Right lung (tissue), 10 donors: ENCODE results near the gene ADAMTSL3. TPM values are rescaled to one million over a fixed set of nuclear protein-coding genes. Genes with fewer than 3 reads are reported as not detected.

Source experiments
- DNase-seq, 2 donors: peaks; one replicate each; pipeline ENCODE4 v3.0.0-alpha.2; 2013
- long read RNA-seq, 8 donors: transcript quantifications; one replicate each; lab custom pipeline, GENCODE V29; 2026
- polyA plus RNA-seq, 5 donors: library from polyadenylated mRNA; unstranded; fragments of 120-200 nt; gene quantifications; one replicate each; pipeline versions ENCODE4 v1.2.1 to v1.2.3, GENCODE V29; 2013; ENCODE audit warnings: inconsistent platforms in 1 of 5, low replicate concordance in 1 of 5; ENCODE audit not compliant: insufficient read length in 5 of 5, insufficient read depth in 1 of 5

Gene ADAMTSL3, protein sequence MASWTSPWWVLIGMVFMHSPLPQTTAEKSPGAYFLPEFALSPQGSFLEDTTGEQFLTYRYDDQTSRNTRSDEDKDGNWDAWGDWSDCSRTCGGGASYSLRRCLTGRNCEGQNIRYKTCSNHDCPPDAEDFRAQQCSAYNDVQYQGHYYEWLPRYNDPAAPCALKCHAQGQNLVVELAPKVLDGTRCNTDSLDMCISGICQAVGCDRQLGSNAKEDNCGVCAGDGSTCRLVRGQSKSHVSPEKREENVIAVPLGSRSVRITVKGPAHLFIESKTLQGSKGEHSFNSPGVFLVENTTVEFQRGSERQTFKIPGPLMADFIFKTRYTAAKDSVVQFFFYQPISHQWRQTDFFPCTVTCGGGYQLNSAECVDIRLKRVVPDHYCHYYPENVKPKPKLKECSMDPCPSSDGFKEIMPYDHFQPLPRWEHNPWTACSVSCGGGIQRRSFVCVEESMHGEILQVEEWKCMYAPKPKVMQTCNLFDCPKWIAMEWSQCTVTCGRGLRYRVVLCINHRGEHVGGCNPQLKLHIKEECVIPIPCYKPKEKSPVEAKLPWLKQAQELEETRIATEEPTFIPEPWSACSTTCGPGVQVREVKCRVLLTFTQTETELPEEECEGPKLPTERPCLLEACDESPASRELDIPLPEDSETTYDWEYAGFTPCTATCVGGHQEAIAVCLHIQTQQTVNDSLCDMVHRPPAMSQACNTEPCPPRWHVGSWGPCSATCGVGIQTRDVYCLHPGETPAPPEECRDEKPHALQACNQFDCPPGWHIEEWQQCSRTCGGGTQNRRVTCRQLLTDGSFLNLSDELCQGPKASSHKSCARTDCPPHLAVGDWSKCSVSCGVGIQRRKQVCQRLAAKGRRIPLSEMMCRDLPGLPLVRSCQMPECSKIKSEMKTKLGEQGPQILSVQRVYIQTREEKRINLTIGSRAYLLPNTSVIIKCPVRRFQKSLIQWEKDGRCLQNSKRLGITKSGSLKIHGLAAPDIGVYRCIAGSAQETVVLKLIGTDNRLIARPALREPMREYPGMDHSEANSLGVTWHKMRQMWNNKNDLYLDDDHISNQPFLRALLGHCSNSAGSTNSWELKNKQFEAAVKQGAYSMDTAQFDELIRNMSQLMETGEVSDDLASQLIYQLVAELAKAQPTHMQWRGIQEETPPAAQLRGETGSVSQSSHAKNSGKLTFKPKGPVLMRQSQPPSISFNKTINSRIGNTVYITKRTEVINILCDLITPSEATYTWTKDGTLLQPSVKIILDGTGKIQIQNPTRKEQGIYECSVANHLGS (N-terminal part only)
- polyA plus RNA-seq = 10 to 100 TPM; 15.3 to 30.4 (median 20.0) TPM
- long read RNA-seq, donor 1 = 0 reads
- long read RNA-seq, donor 2 = 0 reads
- long read RNA-seq, donor 3 = 0 reads
- long read RNA-seq, donor 4 = 0 reads
- long read RNA-seq, donor 5, partial matches to known transcripts = 12 of 12 reads
- long read RNA-seq, donor 5, other reads (novel, unspliced or antisense) = 0 of 12 reads
- long read RNA-seq, donor 6 = 0 reads
- long read RNA-seq, donor 7 = 0 reads
- long read RNA-seq, donor 8 = 0 reads

DNA sequence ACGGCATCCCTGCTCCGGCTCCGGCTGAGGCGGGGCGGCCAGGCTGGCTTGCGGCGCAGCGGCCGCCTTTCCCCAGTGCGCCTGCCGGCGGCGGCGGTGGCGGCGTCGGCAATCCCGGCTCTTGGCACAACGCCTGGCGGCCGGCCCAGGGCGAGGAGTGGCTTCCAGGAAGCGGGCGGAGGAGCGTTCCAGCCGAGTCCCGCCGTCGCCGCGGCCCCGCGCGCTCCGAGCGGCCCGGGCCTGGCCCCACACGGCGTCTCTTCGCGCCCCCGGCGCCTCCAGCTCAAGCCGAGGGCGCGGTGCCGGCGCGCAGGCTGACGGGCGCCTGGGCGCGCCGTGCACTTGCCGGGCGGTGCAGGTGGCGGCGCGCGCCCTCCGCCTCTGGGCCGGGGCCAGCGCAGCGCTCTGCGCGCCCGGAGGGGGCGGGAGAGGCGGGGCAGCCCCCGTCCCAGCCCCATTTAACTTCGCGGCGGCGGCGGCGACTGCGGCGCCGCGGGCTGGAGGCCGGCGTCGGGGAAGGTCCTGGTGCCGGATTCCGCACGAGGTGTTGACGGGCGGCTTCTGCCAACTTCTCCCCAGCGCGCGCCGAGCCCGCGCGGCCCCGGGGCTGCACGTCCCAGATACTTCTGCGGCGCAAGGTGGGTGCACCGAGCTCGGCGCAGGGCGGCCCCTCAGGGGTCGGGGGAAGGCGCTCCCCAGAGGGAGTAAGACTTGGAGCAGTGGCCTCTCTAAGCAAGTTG, at the start of gene ADAMTSL3:
ADAMTSL3 (plus strand) TSS at position 485 of the 740 bp plus-strand sequence. CDS start 1,639 bp downstream, outside the sequence.
- DNase-seq = peak; percentile 69 to 70

- no peak for DNase-seq
Measured at GRCh38 chr15:83604549-83604948, 49.4 kb upstream of the ADAMTSL3 start.

DNA sequence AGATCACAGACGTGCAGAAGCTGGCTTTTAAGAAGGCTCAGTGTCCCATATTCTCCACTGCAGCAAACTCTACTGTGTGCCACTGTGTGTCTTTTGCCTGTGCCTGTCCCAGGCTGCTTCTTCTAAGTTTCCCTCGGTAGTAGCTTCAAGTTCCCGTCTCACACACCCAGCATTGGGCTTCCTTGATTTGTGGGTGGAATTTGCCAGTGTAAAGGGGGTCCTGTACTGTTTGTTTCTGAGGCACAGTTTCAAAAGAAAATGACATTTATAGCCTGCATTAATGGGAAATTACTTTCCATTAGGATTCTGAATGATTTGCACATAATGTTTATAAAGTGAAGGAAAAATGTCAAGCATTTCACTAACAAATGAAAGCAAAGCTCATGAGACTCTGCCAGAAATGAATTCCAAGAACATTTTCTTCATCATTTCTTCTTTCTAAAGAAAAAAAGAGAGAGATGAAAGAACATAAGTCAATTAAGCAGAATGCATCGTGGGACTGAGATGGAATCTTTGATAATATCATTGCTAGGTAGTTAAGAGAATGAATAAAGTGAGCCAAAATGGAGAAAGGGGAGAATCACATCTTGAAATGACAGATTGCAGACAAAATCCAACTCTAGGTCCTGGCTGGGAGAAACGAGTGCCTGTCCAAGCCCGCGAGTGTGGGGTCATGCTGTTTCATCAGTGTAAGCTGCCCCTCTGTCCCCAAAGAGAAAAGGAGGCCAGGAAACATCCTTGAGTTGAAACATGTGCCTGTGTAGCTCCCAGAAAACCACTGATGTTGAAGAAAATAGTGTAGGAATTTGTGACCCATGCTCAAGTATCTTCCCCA, 48.6 kb upstream of the ADAMTSL3 start:
- peak; percentile 80 to 82 for DNase-seq

DNA sequence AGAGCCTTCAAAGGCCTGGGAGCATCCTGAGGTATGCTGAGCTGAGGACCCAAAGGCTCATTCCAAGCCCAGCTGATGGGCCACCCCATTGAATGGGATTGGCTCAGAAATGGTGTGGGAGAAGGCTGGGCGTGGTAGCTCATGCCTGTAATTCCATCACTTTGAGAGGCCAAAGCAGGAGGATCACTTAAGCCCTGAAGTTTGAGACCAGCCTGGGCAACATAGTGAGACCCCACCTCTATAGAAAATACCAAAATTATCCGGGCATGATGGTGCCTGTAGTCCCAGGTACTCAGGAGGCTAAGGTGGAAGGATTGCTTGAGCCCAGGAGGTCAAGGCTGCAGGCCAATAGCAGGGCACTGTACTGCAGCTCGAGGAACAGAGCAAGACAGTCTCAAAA, 43.8 kb upstream of the ADAMTSL3 start:
- no peak for DNase-seq

DNA sequence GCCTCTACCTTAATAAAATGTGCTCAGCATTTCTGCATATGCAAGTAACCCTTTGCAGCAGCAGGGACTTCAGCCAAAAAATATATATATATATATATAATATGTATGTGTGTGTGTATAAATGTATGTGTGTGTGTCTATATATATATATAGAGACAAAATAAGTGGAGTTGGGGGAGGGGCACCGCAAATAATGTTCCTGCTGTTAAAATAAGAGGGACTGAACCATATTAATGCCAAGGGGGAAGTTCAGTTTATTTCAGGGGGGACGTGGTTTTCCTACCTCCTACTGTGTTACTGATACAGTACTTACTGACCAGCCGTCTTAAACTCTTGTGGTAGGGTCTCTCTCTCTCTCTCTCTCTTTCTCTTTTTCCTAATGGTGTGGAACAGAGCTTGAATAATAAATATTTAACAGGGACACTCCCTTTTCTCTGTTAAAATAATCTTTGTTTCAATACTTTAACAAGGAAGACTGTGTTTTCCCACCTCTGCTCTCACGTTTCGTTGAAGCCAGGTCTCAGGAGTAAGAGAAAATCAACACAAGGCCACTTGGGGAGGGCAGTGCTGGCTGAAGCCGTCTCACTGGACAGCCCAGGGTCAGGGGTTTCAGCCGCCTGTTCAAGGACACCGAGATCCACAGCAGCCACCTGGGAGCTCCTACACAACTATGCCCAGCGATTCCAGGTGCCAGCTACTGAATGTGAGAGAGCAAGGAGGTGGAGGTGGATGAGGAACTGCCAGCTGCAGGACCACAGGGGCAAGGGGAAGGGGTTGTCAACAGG, 42.8 kb upstream of the ADAMTSL3 start:
- no peak for DNase-seq

DNA sequence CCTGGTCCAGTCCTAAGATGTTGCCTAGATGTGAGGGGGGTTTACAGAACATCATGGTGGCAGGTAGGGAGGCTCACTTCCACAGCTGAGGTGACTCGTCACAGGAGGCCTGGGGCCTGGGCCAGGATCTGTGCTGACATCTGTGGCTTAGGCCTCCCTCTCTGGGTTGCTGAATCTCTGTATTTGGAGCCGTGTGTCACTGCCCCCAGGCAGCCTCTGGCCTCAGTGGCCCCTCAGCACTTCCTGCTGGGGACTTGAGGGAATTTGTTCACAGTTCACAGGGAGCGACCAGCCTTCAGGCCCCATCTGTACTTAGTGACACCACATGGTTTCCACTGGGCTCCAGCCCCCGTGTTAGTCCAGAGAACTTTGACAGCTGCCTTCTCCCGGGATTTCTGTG, 41.7 kb upstream of the ADAMTSL3 start:
- DNase-seq = no peak

DNA sequence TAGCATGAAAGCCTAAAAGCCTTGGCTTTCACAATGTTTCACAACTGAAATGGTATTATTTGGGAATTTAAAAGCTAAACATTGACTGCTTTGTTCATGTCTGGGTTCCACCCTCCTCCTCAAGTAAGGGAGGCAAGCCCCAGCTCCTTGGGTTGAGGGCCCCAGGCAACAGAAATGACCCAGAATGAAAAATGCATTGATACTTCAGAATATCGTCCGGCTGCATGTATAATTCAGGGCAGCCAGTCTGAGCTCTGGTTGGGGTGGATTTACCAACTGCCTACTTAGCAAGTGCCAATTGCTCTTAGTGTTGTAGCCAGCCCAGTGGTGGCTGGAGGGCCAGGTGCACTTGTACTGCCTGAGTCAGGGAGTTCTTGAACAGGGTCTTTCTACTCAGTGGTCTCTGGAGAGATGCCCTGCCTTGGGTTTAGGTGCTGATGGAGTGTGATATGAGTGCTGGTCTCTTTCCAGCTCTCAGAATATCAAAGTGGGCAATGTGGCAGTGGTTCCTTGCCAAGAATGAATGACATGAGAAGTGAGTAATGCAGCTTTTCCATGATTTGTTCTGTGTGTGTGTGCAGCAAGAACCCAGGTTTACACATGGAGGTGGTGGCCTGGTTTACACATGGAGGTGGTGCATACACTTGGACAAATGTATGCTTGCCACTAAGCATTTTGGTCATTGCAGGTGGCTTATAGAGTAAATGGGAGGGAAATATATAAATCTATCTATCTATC, 40.9 kb upstream of the ADAMTSL3 start:
- no peak for DNase-seq

DNA sequence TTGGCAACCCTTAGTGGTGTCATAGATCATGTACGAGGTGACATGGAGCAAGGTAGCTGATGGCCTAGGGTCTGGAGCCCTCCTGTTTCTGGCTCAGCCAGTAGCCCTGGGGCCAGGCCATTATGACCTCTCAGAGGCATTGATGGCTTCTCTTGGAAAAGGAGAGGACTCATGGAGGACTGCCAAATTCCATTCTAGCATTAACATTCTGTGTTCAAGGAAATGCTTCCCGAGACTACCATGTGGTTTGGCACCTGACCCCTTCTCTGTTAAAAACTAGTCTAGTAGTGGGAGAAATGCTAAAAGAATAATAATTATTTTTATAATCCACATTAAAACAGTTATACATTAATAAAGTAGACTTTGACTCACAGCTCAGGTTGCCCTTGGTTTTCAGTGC, 40.2 kb upstream of the ADAMTSL3 start:
- DNase-seq = no peak

DNA sequence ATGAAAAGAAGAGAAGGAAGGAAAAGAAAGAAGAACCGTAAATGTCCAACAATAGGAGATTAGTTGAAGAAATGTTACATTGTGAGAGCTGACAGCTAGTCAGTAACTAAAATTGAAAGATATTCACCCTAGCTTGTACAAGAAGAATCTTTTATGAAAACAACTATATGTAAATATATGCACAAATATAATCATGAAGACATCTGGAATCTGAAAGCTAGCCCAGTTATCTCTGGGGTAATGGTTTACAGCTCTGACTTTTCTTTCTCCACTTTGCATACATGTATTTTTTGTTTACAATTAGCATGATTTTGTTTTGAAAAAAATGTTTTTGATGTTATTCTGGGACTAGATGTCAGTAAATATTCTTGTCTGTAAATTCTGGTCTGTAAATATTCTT, 37.1 kb upstream of the ADAMTSL3 start:
- no peak for DNase-seq

GRCh38 chr15:83626171-83626802, 27.6 kb upstream of the ADAMTSL3 start:
- DNase-seq = no peak

GRCh38 chr15:83631534-83631933, 22.4 kb upstream of the ADAMTSL3 start:
- DNase-seq = no peak

- DNase-seq = no peak
Measured at GRCh38 chr15:83643201-83643600, 10.7 kb upstream of the ADAMTSL3 start.

- DNase-seq = no peak
Measured at GRCh38 chr15:83644439-83644838, 9.5 kb upstream of the ADAMTSL3 start.

GRCh38 chr15:83650831-83651230, 3.1 kb upstream of the ADAMTSL3 start:
- DNase-seq = no peak

GRCh38 chr15:83651541-83651940, 2.4 kb upstream of the ADAMTSL3 start:
- no peak for DNase-seq

DNA sequence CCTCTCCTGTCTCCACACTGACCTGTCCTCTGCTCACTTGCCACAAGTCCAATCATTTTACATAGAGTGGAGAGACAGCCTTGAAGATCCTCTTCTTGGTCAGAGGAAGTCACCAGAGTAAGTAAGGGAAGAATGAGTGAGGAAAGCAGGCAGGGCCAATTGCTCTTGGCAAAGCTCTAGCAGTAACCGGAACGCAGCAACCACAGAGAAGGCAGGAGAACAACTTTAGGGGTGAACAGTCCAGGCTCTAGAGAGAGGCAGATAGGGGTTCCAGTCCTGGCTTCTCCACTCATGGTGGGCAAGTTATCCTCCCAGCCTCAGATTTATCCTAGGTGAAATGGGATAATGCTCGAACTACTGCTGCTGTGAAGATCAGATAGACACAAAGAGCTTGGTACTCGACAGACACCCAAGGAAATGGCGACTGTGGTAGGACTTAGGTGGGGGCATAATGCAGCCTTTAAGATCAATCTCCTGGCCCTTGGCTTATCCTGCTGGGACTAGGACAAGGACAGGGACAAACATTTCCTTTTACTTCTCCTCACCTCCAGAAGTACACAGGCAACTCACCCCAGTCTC, 1.2 kb upstream of the ADAMTSL3 start:
- DNase-seq = no peak

GRCh38 chr15:83653288-83653638, 660 bp upstream of the ADAMTSL3 start:
- no peak for DNase-seq
